ENCODE measurements around the gene PXN.

The PXN gene

GRCh38 chr12:120283318-120283717, 17.8 kb upstream of the PXN start:
- H3K27me3 ChIP-seq (ENCODE audit: control insufficient read depth in 5 of 5, insufficient read depth in 4 of 5, low read length in 5 of 5), result no peaks in the 10 kb centered on the region
- no peak overlapping the region for H3K9ac ChIP-seq (ENCODE audit: low read length in 5 of 5)
- no peaks in the 10 kb centered on the region for H3K36me3 ChIP-seq (ENCODE audit: control insufficient read depth in 5 of 5, insufficient read depth in 5 of 5, low read length in 5 of 5)
- H3K4me3 ChIP-seq (ENCODE audit: low read depth in 1 of 5, low read length in 5 of 5), result no peak overlapping the region
- no peak overlapping the region for H3K27ac ChIP-seq (ENCODE audit: low read depth, low read length)
- H3K4me1 ChIP-seq (ENCODE audit: control insufficient read depth in 5 of 5, insufficient read depth in 5 of 5, low read length in 5 of 5), result peaks cover 0 to 5% (median 0%) of the 10 kb centered on the region in 5 donors
- no peaks in the 10 kb centered on the region for H3K9me3 ChIP-seq (ENCODE audit: control insufficient read depth in 5 of 5, low read length in 5 of 5)

GRCh38 chr12:120278137-120279069, 12.9 kb upstream of the PXN start:
- Histone ChIP-seq H3K36me3 (ENCODE audit: control insufficient read depth in 5 of 5, insufficient read depth in 5 of 5, low read length in 5 of 5) (no peaks in the 10 kb centered on the region), H3K4me3 (ENCODE audit: low read depth in 1 of 5, low read length in 5 of 5) (no peak overlapping the region), H3K27me3 (ENCODE audit: control insufficient read depth in 5 of 5, insufficient read depth in 4 of 5, low read length in 5 of 5) (no peaks in the 10 kb centered on the region), H3K4me1 (ENCODE audit: control insufficient read depth in 5 of 5, insufficient read depth in 5 of 5, low read length in 5 of 5) (no peaks in the 10 kb centered on the region), H3K9ac (ENCODE audit: low read length in 5 of 5) (no peak overlapping the region), H3K9me3 (ENCODE audit: control insufficient read depth in 5 of 5, low read length in 5 of 5) (no peaks in the 10 kb centered on the region), H3K27ac (ENCODE audit: low read depth, low read length) (no peak overlapping the region)

DNA sequence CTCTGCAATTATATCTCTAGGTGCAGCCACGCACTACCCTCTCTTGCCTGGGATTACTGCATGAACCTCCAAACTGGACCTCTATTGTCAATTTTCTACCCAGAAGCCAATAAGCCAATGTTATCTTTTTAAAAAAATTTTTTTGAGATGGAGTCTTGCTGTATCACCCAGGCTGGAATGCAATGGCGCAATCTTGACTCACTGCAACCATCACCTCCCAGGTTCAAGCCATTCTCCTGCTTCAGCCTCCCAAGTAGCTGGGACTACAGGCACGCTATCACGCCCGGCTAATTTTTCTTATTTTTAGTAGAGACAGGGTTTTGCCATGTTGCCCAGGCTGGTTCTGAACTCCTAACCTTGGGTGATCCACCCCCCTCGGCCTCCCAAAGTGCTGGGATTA, 11.2 kb upstream of the PXN start:
- Histone ChIP-seq H3K27ac (ENCODE audit: low read depth, low read length) (no peak overlapping the region), H3K36me3 (ENCODE audit: control insufficient read depth in 5 of 5, insufficient read depth in 5 of 5, low read length in 5 of 5) (no peaks in the 10 kb centered on the region), H3K4me1 (ENCODE audit: control insufficient read depth in 5 of 5, insufficient read depth in 5 of 5, low read length in 5 of 5) (no peaks in the 10 kb centered on the region), H3K27me3 (ENCODE audit: control insufficient read depth in 5 of 5, insufficient read depth in 4 of 5, low read length in 5 of 5) (no peaks in the 10 kb centered on the region), H3K4me3 (ENCODE audit: low read depth in 1 of 5, low read length in 5 of 5) (no peak overlapping the region), H3K9ac (ENCODE audit: low read length in 5 of 5) (no peak overlapping the region), H3K9me3 (ENCODE audit: control insufficient read depth in 5 of 5, low read length in 5 of 5) (no peaks in the 10 kb centered on the region)

- H3K27me3 ChIP-seq (ENCODE audit: control insufficient read depth in 5 of 5, insufficient read depth in 4 of 5, low read length in 5 of 5), result no peaks in the 10 kb centered on the region
- H3K4me1 ChIP-seq (ENCODE audit: control insufficient read depth in 5 of 5, insufficient read depth in 5 of 5, low read length in 5 of 5), result peaks cover 8 to 36% (median 26%) of the 10 kb centered on the region in 5 donors
- no peaks in the 10 kb centered on the region for H3K36me3 ChIP-seq (ENCODE audit: control insufficient read depth in 5 of 5, insufficient read depth in 5 of 5, low read length in 5 of 5)
- H3K4me3 ChIP-seq (ENCODE audit: low read depth in 1 of 5, low read length in 5 of 5), result no peak overlapping the region
- no peak overlapping the region for H3K9ac ChIP-seq (ENCODE audit: low read length in 5 of 5)
- H3K27ac ChIP-seq (ENCODE audit: low read depth, low read length), result no peak overlapping the region
- no peaks in the 10 kb centered on the region for H3K9me3 ChIP-seq (ENCODE audit: control insufficient read depth in 5 of 5, low read length in 5 of 5)
Measured at GRCh38 chr12:120267736-120268135, 2.2 kb upstream of the PXN start.

- Histone ChIP-seq H3K36me3 (ENCODE audit: control insufficient read depth in 5 of 5, insufficient read depth in 5 of 5, low read length in 5 of 5) (no peaks in the 10 kb centered on the region), H3K9ac (ENCODE audit: low read length in 5 of 5) (no peak overlapping the region), H3K27ac (ENCODE audit: low read depth, low read length) (no peak overlapping the region), H3K27me3 (ENCODE audit: control insufficient read depth in 5 of 5, insufficient read depth in 4 of 5, low read length in 5 of 5) (no peaks in the 10 kb centered on the region), H3K9me3 (ENCODE audit: control insufficient read depth in 5 of 5, low read length in 5 of 5) (no peaks in the 10 kb centered on the region), H3K4me1 (ENCODE audit: control insufficient read depth in 5 of 5, insufficient read depth in 5 of 5, low read length in 5 of 5) (peaks cover 15 to 50% (median 39%) of the 10 kb centered on the region in 5 donors), H3K4me3 (ENCODE audit: low read depth in 1 of 5, low read length in 5 of 5) (peak overlapping the region in 3 of 5 donors; percentile 17 to 39 (median 18))
Measured at GRCh38 chr12:120266180-120266870, 795 bp upstream of the PXN start.

DNA sequence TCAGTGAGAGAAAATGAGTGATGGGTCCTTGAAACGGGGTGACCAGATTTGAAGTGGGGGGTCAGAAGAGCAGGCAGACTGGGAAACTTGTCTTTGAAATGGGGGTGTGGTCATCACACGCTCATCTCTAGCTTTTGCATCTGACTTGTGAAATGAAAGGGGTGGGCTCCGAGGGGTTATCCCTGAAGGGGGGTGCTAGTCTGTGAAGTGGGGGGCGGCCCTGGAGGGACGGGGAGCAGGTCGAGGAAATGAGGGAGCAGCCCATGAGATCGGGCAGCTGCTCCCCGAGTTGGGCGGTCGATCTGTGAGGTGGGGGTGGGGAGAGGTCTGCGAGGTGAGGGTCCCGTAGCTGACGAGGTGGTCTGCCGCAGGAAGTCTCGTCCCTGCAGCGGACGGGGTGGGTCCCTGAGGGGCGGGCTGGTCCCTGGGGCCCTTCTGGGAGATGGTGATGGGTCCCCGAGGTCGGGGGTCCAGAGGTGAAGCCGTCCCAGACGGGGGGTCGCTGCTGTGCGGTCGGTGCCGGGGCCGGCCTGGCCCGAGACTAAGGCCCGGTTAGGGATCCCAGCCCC, 542 bp downstream of the PXN start:
- H3K27ac ChIP-seq (ENCODE audit: low read depth, low read length), result peak overlapping the region; percentile 90
- peak overlapping the region; percentile 75 to 97 (median 91) for H3K9ac ChIP-seq (ENCODE audit: low read length in 5 of 5)
- no peaks in the 10 kb centered on the region for H3K27me3 ChIP-seq (ENCODE audit: control insufficient read depth in 5 of 5, insufficient read depth in 4 of 5, low read length in 5 of 5)
- no peaks in the 10 kb centered on the region for H3K36me3 ChIP-seq (ENCODE audit: control insufficient read depth in 5 of 5, insufficient read depth in 5 of 5, low read length in 5 of 5)
- peaks cover 15 to 63% (median 51%) of the 10 kb centered on the region in 5 donors for H3K4me1 ChIP-seq (ENCODE audit: control insufficient read depth in 5 of 5, insufficient read depth in 5 of 5, low read length in 5 of 5)
- peak overlapping the region; percentile 71 to 85 (median 81) for H3K4me3 ChIP-seq (ENCODE audit: low read depth in 1 of 5, low read length in 5 of 5)
- H3K9me3 ChIP-seq (ENCODE audit: control insufficient read depth in 5 of 5, low read length in 5 of 5), result no peaks in the 10 kb centered on the region

- Histone ChIP-seq H3K27ac (ENCODE audit: low read depth, low read length) (peak overlapping the region; percentile 90), H3K9ac (ENCODE audit: low read length in 5 of 5) (peak overlapping the region; percentile 75 to 97 (median 91)), H3K4me1 (ENCODE audit: control insufficient read depth in 5 of 5, insufficient read depth in 5 of 5, low read length in 5 of 5) (peaks cover 15 to 70% (median 58%) of the 10 kb centered on the region in 5 donors), H3K9me3 (ENCODE audit: control insufficient read depth in 5 of 5, low read length in 5 of 5) (no peaks in the 10 kb centered on the region), H3K36me3 (ENCODE audit: control insufficient read depth in 5 of 5, insufficient read depth in 5 of 5, low read length in 5 of 5) (no peaks in the 10 kb centered on the region), H3K27me3 (ENCODE audit: control insufficient read depth in 5 of 5, insufficient read depth in 4 of 5, low read length in 5 of 5) (no peaks in the 10 kb centered on the region), H3K4me3 (ENCODE audit: low read depth in 1 of 5, low read length in 5 of 5) (peak overlapping the region; percentile 71 to 85 (median 81))
Measured at GRCh38 chr12:120264086-120264903, 1.2 kb downstream of the PXN start.

GRCh38 chr12:120263748-120264085, 1.8 kb downstream of the PXN start:
- H3K9ac ChIP-seq (ENCODE audit: low read length in 5 of 5), result peak overlapping the region; percentile 57 to 97 (median 91)
- peaks cover 15 to 74% (median 59%) of the 10 kb centered on the region in 5 donors for H3K4me1 ChIP-seq (ENCODE audit: control insufficient read depth in 5 of 5, insufficient read depth in 5 of 5, low read length in 5 of 5)

GRCh38 chr12:120262852-120263747, 2.4 kb downstream of the PXN start:
- Histone ChIP-seq H3K27ac (ENCODE audit: low read depth, low read length) (peak overlapping the region; percentile 90), H3K9me3 (ENCODE audit: control insufficient read depth in 5 of 5, low read length in 5 of 5) (no peaks in the 10 kb centered on the region), H3K27me3 (ENCODE audit: control insufficient read depth in 5 of 5, insufficient read depth in 4 of 5, low read length in 5 of 5) (no peaks in the 10 kb centered on the region), H3K4me1 (ENCODE audit: control insufficient read depth in 5 of 5, insufficient read depth in 5 of 5, low read length in 5 of 5) (peaks cover 16 to 80% (median 66%) of the 10 kb centered on the region in 5 donors), H3K4me3 (ENCODE audit: low read depth in 1 of 5, low read length in 5 of 5) (peak overlapping the region; percentile 71 to 85 (median 81)), H3K36me3 (ENCODE audit: control insufficient read depth in 5 of 5, insufficient read depth in 5 of 5, low read length in 5 of 5) (no peaks in the 10 kb centered on the region), H3K9ac (ENCODE audit: low read length in 5 of 5) (peak overlapping the region; percentile 57 to 93 (median 75))

More at GRCh38 chr12:120263748-120264085, 1.8 kb downstream of the PXN start:
- Histone ChIP-seq H3K27ac (ENCODE audit: low read depth, low read length) (peak overlapping the region; percentile 90), H3K36me3 (ENCODE audit: control insufficient read depth in 5 of 5, insufficient read depth in 5 of 5, low read length in 5 of 5) (no peaks in the 10 kb centered on the region), H3K9me3 (ENCODE audit: control insufficient read depth in 5 of 5, low read length in 5 of 5) (no peaks in the 10 kb centered on the region), H3K27me3 (ENCODE audit: control insufficient read depth in 5 of 5, insufficient read depth in 4 of 5, low read length in 5 of 5) (no peaks in the 10 kb centered on the region), H3K4me3 (ENCODE audit: low read depth in 1 of 5, low read length in 5 of 5) (peak overlapping the region; percentile 71 to 85 (median 81))

Data from subcutaneous abdominal adipose tissue (tissue), 5 donors.